ENCODE measurements around the gene NEMF. TPM values are rescaled to one million over a fixed set of nuclear protein-coding genes. Genes with fewer than 3 reads are reported as not detected.
"Not testable (repeated sequence)": the region's sequence is repeated elsewhere in the genome, so short reads cannot be mapped to it uniquely, and the experiment has no call there.

Gene NEMF
- total RNA-seq, 1 experiment from 2014 or later, result 50.1 TPM

- TF ChIP-seq GABPB1 (CRISPR knock-in tag; IDR thresholded peaks at IDR 0.05) (no peak), ATF3 (CRISPR knock-in tag; conservative IDR thresholded peaks at IDR 0.05) (no peak), HMGA2 (CRISPR knock-in tag; IDR thresholded peaks at IDR 0.05) (no peak), ATF2 (CRISPR knock-in tag; IDR thresholded peaks at IDR 0.05; ENCODE audit: borderline replicate concordance, low read depth) (no peak), NFE2L1 (CRISPR knock-in tag; IDR thresholded peaks at IDR 0.05) (no peak), IRF1 (CRISPR knock-in tag; IDR thresholded peaks at IDR 0.05) (no peak), TP53 (CRISPR knock-in tag; IDR thresholded peaks at IDR 0.05) (no peak), ZNF263 (CRISPR knock-in tag; IDR thresholded peaks at IDR 0.05; ENCODE audit: low read depth) (no peak)
- TF ChIP-seq, protein P1, sequence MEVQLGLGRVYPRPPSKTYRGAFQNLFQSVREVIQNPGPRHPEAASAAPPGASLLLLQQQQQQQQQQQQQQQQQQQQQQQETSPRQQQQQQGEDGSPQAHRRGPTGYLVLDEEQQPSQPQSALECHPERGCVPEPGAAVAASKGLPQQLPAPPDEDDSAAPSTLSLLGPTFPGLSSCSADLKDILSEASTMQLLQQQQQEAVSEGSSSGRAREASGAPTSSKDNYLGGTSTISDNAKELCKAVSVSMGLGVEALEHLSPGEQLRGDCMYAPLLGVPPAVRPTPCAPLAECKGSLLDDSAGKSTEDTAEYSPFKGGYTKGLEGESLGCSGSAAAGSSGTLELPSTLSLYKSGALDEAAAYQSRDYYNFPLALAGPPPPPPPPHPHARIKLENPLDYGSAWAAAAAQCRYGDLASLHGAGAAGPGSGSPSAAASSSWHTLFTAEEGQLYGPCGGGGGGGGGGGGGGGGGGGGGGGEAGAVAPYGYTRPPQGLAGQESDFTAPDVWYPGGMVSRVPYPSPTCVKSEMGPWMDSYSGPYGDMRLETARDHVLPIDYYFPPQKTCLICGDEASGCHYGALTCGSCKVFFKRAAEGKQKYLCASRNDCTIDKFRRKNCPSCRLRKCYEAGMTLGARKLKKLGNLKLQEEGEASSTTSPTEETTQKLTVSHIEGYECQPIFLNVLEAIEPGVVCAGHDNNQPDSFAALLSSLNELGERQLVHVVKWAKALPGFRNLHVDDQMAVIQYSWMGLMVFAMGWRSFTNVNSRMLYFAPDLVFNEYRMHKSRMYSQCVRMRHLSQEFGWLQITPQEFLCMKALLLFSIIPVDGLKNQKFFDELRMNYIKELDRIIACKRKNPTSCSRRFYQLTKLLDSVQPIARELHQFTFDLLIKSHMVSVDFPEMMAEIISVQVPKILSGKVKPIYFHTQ (CRISPR knock-in tag; IDR thresholded peaks at IDR 0.05), result no peak
- POLR2A ChIA-PET, result no interaction called here
- no peak overlapping the region for H3K4me3 Mint-ChIP-seq
- CTCF ChIA-PET, result interaction anchor here (1.6 kb wide), 1 partner anchor 14 kb away, joined by 7 read pairs; no protein-coding TSS in a partner anchor
- peaks cover 15% of the 10 kb centered on the region for H3K9me3 Mint-ChIP-seq
- H3K36me3 Mint-ChIP-seq, result peaks cover 78% of the 10 kb centered on the region
- ATAC-seq (no peak), DNase-seq (ENCODE audit: low spot score) (no peak)
- no peak overlapping the region for H3K27ac Mint-ChIP-seq
- H3K4me1 Mint-ChIP-seq, result no peaks in the 10 kb centered on the region
- no peaks in the 10 kb centered on the region for H3K27me3 Mint-ChIP-seq (ENCODE audit: low read depth)
These were observed 35.7 kb downstream of the NEMF start for GRCh38 chr14:49816844-49817243.

- Mint-ChIP-seq H3K9me3 (peaks cover 15% of the 10 kb centered on the region), H3K36me3 (peaks cover 84% of the 10 kb centered on the region)
- H3K4me1 Mint-ChIP-seq; POLR2A ChIA-PET; CTCF ChIA-PET; H3K27me3 Mint-ChIP-seq (ENCODE audit: low read depth); ATAC-seq; H3K4me3 Mint-ChIP-seq; H3K27ac Mint-ChIP-seq; DNase-seq (ENCODE audit: low spot score): not testable (repeated sequence)
These were observed 36.5 kb downstream of the NEMF start for GRCh38 chr14:49816118-49816517.

- ChIA-PET CTCF (no interaction called here), POLR2A (no interaction called here)
- no peak for DNase-seq (ENCODE audit: low spot score)
- no peak overlapping the region for H3K4me3 Mint-ChIP-seq
- peaks cover 15% of the 10 kb centered on the region for H3K4me1 Mint-ChIP-seq
- H3K9me3 Mint-ChIP-seq, result no peaks in the 10 kb centered on the region
- peak overlapping the region; percentile 54; the same call in 1 of the 2 replicates for H3K27ac Mint-ChIP-seq
- peaks cover 58% of the 10 kb centered on the region for H3K36me3 Mint-ChIP-seq
- no peak for ATAC-seq
- no peaks in the 10 kb centered on the region for H3K27me3 Mint-ChIP-seq (ENCODE audit: low read depth)
- TF ChIP-seq ZNF121 (CRISPR knock-in tag; IDR thresholded peaks at IDR 0.05), result no peak
- TF ChIP-seq RELA (CRISPR knock-in tag; IDR thresholded peaks at IDR 0.05; ENCODE audit: borderline replicate concordance), result no peak
- no peak for TF ChIP-seq ZNF263 (CRISPR knock-in tag; IDR thresholded peaks at IDR 0.05; ENCODE audit: low read depth)
- TF ChIP-seq ELF4 (CRISPR knock-in tag; IDR thresholded peaks at IDR 0.05; ENCODE audit: low read depth), result no peak
- TF ChIP-seq, protein P1 (CRISPR knock-in tag; IDR thresholded peaks at IDR 0.05), result no peak
- no peak for TF ChIP-seq ZMAT4 (CRISPR knock-in tag; IDR thresholded peaks at IDR 0.05)
- TF ChIP-seq MYBL2 (CRISPR knock-in tag; IDR thresholded peaks at IDR 0.05), result no peak
- no peak for TF ChIP-seq AFF4 (CRISPR knock-in tag; IDR thresholded peaks at IDR 0.05; ENCODE audit: borderline replicate concordance)
- no peak for TF ChIP-seq TEAD4 (CRISPR knock-in tag; IDR thresholded peaks at IDR 0.05)
- TF ChIP-seq SMAD4 (CRISPR knock-in tag; IDR thresholded peaks at IDR 0.05), result no peak
- TF ChIP-seq JUN (CRISPR knock-in tag; IDR thresholded peaks at IDR 0.05), result no peak
- TF ChIP-seq ATF1 (CRISPR knock-in tag; IDR thresholded peaks at IDR 0.05), result no peak
These were observed 43.8 kb downstream of the NEMF start for GRCh38 chr14:49808780-49809179.
